Myocyte (in vitro differentiated cells): ENCODE measurements around the gene ATIC. TPM values are rescaled to one million over a fixed set of nuclear protein-coding genes. Genes with fewer than 3 reads are reported as not detected.
A peak's percentile ranks its signal among the peaks of the same experiment; 100 is the strongest.

ENCODE experiments used
- DNase-seq: peaks from one replicate; pipeline ENCODE4 v3.0.0-alpha.2; 2012; ENCODE audit warnings: low read depth
- total RNA-seq: library from RNA; depleted of rRNA; stranded (reverse); fragments of >200 nt; gene quantifications from 2 replicates; pipeline ENCODE4 v1.2.3, GENCODE V29; 2014

The ATIC gene
- total RNA-seq, 1 donor from 2014 or later = 13.7 TPM

DNA sequence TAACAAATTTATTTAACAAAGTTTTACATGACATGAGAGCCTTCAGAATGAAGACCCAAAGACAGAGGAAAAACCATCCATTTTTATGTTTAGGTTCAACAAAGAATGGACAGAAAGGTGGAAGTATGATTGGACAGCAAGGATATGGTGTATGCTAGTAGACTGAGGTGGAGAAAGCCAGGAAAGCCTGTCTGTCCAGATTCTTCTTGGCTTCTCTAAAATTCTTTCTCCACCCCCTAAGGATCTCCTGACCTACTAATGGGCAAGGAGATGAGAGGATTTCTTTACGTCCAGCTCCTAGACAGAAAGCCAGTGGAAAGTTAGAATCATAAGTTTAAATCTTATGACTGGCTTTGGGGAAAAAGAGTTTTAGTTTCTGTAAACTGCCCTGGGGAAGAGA is 3.0 kb downstream of the ATIC start:
- DNase-seq = no peak

DNA sequence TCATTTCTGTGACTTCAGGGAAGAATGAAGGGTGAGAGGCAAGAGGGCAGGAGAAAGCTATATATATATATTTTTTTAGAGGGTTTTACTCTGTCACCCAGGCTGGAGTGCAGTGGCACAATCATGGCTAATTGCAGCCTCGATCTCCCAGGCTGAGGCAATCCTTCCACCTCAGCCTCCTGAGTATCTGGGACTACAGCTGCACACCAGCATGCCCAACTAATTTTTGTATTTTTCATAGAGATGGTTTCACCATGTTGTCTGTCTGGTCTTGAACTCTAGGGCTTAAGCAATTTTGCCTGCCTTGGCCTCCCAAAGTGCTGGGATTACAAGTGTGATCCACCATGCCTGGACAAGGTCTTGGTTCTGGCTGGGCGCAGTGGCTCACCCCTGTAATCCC is 3.4 kb downstream of the ATIC start:
- DNase-seq = no peak

DNA sequence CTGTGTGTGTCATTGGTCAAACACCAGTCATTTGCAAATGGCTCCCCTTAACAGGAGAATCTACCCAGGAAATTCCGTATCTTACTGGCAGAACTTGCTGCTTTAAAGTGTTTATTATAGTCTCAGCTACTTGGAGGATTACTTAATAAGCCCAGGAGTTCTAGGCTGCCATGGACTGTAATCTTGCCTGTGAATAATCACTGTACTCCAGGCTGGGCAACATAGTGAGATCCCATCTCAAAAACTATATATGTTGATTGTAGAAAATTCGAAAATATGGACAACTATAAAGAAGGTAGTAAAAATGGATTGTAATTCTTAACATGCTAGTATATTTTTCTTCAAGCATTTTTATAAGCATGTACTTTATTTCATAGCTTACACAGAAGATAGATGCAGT is 4.5 kb downstream of the ATIC start:
- no peak for DNase-seq

DNA sequence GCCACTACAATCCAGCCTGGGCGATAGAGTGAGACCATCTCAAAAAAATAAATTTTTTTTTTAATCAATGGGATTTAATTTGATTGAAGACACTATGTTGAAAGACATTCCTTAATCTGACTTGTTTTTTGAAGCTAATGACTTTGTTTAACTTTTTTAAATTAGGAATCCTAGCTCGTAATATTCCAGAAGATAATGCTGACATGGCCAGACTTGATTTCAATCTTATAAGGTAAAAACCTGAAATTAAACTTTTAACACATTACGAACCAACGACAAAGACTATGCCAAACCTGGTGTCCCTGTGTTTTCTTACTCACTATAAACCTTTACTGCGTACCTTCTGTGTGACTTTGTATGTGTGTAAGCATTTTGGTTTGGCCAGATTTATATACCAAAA is 7.6 kb downstream of the ATIC start:
- DNase-seq = no peak

DNA sequence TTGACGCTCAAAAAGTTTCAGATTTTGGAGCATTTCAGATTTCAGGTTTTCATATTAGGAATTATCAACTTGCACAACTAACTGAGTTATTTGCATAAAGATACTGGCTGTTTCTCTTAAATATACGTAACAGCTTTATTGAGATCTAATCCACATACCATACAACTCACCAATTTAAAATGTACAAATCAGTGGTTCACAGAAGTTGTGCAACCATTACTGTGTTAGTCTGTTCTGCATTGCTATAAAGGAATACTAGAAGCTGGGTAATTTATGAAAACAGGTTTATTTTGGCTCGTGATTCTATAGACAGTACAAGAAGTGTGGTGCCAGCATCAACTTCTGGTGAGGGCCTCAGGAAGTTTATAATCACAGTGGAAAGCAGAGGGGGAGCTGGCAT is 8.2 kb downstream of the ATIC start:
- DNase-seq = no peak

DNA sequence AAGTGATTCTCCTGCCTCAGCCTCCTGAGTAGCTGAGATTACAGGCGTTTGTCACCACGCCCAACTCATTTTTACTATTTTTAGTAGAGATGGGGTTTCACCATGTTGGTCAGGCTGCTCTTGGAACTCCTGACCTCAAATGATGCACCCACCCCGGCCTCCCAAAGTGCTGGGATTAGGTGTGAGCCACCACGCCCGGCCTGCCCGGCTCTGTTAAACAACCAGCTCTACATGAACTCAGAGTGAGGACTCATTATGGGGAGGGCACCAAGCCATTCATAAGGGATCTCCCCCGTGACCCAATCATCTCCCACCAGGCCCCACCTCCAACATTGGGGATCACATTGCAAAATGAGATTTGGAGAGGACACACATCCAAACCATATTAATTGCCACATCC is 8.8 kb downstream of the ATIC start:
- peak; percentile 15 for DNase-seq

DNA sequence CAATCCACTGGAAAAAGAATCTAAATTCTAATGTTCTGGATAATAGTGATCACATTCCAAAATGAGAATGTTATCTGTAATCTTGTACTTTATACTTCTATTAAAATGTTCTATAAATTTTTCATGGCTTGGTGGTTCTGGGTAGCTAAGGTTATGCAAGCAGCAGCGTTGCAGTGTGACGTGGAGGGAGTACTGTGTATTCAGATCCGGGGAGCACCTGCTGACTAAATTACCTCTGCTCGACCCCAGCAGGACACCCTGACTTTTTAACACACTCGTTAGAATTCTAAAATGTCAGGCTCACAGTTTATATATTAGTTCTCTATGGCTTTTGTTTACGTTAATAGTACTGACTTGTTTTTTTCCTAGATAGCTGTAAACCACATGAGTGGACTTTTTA is 13.0 kb downstream of the ATIC start:
- DNase-seq = no peak

DNA sequence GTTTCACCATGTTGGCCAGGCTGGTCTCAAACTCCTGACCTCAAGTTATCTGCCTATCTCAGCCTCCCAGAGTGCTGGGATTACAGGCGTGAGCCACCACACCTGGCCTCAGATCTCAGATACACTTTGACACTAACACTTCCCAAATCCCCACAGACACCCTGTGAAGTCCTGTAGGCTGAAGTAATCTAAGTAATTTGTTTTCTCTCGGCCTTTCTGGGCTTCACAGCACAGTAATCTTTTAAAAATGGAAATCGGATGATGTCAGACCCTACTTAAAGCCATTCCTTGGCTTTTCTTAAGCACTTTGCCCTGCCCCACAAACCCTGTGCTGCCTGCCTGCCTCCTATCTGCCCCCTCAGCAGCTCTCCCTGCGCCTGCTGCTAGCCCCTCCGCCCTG is 16.2 kb downstream of the ATIC start:
- peak; percentile 12 for DNase-seq

DNA sequence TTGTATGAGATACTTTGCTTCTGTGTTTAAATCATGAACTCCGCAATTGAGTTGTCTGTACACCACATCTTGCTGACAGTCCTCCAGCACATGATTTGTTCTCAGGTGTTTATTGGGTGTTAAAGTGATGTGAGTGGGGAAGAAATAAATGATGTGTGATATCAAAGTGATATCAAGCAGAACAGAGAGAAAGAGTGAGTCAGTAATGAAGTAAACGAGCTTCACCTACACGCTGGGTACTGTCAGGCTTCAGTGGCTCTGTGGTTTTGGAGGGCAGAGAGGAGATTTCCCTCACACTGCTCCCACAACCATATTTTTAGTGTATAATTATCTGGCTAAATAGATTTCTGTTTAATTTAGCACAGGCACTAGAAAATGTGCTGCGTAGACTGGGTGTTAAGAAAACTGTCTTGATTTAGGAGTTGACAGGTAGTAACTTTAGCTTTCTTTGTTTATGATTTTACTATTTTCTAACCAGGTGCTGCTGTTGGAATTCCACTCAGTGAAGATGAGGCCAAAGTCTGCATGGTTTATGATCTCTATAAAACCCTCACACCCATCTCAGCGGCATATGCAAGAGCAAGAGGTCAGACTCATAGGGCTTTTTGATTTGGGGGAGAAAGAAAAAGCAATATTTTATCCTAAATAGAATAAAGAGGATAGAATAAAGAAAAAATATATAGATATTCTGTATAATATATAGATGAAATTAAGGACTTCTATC is 21.2 kb downstream of the ATIC start:
- no peak for DNase-seq

DNA sequence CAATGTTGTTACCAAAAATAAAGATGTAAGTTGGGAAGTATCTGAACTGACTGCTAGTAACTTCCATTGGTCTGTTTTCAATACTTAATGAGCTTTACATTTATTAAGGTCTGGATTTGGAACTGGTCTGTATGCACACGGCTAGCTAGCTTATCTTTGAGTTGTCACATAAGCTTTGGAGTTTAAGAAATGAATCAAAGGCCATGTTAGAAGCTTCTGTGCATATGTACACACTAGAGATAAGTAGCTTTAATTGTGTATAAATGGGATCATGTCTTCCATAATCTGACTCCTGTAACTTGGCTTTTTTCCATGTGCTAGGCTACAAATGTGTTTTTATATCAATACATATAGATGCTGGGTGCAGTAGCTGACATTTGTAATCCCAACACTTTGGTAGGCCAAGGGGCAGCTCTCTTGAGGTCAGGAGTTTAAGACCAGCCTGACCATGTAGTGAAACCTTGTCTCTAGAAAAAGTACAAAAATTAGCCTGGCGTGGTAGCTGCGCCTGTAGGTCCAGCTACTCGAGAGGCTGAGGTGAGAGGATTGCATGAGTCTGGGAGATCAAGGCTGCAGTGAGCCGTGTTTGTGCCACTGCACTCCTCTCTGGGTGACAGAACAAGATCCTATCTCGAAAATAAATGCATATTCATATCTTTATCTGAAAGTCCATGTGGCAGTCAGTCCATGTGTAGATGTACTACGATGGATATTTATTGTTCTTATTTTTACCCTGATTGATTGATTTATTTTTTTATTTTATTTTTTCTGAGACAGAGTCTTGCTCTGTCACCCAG is 27.2 kb downstream of the ATIC start:
- DNase-seq = no peak

DNA sequence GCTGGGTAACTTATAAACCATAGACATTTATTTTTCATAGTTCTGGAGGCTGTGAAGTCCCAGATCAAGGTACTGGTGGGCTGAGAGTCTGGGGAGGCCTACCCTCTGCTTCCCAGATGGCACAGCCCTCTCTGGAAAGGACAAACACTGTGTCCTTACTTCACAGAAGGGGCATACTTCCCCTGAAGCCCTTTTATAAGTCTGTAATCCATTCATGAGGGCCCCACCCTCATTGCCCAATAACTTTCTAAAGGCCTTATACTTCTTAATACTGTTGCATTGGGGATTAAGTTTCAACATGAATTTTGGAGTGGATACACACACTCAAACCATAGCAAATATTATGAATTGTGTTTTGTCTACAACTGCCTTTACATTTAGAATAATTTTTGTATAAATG is 36.0 kb downstream of the ATIC start:
- no peak for DNase-seq

DNA sequence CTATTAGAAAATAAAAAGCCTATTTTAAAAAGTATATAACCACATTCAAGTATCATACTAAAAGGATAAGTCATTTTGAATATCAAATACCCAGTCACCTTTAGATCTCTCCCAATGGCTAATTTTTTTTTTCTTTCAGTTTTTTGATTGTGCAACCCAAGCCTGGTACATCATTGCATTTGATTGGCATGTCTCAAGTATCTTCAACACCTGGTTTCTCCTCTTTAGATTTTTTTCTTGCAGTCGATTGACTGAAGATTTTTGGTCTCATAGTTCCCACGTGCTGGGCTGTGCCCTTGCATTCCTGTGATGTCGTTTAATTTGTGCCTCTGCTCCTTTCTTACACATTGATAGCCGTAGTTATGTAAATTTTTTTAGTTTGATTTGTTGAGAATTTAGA is 40.7 kb downstream of the ATIC start:
- no peak for DNase-seq

DNA sequence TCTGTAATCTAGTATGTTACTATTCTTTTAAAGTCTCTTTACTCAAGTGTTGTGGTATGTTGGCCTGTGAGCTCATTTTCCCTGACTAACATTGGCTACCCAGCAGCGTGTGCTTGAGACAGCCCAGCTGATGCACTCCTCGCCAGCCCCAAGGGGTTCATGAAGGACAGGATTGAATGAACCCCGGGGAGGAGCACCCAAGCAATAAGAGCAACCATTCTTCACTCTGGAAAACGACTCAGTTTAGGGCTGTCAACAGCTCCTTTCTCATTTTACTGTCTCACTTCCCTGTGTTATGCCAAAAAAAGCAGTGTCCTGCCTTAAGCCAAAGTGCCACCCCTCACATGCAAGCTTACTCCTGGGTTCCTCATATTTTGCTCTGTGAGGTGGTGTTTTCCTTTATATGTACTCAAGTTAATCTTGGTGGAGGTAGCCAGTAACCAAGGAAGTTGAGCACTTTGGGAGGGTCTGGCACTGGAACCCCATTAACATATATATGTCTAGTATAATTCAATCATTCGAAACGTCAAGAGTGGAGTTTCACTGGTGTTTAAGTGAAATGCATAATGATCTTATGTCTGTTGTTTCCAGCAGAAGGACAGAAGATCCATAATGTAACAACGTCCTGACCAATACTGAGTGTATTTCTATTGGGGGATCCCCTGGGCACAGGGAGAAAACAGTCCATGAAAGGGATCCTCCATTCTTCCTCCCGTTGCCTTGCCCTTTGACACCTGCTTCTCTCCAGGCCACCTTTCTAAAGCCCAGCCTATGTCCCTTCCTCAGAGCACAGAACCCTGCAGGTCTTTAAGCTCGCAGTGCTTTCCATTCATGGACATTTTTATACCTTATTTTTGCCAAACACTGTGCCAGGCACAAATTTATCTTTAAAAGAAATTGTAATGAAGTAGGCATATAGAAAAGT is 43.2 kb downstream of the ATIC start:
- peak; percentile 57 for DNase-seq

DNA sequence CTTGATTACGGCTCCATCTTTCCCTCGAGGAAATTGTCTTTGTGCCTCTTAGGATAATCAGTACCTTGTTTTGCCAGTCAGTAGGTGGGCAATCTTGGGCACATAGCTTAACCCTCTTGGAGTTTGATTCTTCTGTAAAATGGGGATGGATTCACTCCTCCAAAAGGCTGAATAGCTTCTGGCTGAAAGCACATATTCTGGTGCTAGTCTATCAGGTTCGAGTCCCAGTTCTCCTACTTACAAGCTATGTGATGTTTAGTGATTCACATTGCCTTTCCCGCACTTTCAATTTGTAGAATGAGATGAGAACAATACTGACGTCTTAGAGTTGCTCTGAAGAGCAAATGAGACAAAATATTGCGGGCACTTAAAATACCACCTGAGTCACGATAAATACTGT is 43.9 kb downstream of the ATIC start:
- DNase-seq = no peak

DNA sequence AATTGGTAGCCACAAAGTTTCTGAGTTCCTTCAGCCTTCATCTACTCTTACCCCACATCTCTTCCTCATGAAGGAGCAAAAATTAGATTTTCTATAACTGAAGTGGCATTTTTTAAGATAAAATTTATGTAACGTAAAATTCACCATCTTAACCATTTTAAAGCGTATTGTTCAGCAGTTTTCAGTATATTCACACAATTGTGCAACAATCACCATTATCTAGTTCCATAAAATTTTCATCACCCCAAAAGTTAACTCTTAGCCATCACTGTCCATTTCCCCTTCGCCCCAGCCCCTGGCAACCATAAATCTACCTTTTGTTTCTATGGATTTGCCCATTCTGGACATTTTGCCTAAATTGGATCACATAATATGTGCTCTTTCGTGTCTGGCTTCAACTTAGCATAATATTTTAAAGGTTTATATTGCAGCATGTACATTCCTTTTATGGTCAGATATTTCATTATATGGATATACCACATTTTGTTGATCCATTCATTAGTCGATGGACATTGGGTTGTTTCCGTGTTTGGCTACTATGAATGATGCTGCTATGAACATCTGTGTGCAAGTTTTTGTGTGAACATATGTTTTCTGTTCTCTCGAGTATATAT is 44.6 kb downstream of the ATIC start:
- DNase-seq = no peak

DNA sequence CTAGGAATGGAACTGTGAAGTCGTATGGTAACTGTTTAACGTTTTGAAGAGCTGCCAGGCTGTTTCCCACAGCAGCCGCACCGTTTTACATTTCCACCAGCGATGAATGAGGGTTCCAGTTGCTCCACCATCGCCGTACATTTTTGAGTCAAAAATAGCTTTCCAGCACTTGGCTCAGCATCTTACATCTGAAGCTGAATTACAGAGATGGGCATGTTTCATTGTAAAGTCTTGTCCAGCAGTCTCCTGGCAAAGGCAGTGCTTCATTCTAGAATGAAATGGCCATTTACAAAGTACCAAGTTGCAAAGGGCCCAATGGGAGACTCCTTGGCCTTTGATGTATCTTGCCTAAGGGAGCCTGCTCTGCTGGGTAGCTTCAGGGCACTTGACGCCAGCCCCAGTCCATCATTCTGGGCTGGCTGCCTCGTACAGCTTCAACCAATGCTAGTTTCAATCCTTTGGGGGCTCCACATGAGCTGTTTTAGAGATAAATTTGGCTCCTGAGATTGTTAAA is 45.1 kb downstream of the ATIC start:
- no peak for DNase-seq

DNA sequence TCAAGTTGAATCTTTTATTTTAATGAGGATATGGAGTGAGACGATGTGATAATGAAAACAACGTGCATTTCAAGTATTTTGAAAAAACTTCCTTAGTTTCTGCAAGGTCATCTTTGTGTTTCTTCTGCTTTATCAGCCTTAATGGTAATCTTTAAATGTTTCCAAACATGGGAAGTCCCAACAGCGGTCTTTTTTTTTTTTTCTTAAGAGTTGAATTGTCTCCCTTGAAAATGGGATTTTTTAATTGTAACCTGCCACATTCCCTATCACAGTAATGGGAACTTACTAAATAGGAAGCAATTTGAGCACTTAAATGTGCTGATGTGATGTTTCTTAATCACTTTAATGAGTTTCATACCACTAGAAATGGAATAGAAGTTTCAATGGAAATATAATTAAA is 45.8 kb downstream of the ATIC start:
- no peak for DNase-seq

DNA sequence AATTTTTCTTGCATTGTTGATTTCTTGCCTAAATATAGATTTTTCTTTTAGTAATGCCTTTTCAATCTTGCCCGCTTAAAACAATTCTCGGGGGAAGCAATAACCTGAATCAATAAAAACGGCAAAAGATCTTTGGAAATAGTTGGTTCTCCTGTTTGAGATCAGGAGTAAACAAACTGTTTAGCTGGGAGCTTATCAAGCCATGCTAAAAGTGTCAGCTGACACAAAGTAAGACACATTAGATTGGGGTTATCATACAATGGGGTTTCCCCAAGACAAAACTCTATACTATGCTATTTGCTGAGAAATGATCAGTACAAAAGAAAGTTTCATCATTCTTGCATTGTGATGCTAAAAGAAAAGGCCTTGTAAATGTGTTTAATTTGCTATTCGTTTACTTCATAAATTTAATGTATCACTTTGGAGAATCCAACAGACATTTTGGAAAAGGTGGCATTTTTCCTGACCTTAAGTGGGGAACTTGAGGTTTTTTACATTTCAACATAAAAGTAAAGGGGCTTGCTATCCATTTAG is 46.5 kb downstream of the ATIC start:
- DNase-seq = no peak

DNA sequence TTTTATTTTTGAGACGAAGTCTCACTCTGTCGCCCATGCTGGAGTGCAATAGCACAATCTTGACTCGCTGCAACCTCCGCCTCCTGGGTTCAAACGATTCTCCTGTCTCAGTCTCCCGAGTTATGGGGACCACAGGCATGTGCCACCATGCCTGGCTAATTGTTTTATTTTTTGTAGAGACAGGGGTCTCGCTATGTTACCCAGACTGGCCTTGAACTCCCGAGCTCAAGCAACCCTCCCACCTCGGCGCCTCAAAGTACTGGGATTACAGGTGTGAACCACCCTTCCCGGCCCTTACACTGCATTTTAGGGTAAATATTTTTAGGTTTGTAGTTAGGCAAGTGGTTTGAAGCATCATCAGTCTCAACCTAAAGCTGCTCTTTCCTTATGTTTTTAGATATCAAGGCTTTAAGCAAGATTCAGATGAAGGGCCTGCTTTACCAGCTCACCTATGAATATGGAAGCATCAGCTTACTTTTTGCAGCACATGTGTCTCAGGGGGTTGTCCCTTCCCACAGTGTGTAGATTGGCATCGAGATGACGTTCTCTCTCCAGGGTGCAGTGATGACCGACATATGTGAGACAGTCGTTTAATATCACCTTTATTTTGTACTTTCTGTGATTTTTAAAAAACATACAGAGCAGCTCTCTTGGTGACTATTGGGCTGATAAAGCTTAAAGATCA is 47.2 kb downstream of the ATIC start:
- DNase-seq = no peak

DNA sequence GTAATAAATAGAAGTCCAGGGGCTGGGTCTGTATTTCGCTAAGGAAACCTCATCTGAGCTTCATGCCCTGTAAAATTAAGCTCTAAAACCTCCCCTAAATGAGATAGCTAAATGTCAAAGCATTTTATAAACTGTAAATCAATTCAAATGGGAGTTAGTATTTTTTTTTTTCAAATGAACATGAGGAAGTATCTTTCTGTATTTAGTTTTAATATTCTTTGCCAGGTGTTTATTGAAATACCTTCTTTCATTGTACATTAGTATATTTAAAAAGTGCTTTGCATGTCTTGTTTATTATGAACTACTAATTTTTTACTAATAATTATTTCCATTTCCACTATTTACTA is 47.7 kb downstream of the ATIC start:
- no peak for DNase-seq
